NCI-H2196 treated with DMSO at 0.1 percent for 48 hours (cell line): ENCODE results near the gene INPP5D.
"Not testable (repeated sequence)": the region's sequence is repeated elsewhere in the genome, so short reads cannot be mapped to it uniquely, and the experiment has no call there.

Experiments used
- DNase-seq: peaks from one replicate; lab custom pipeline; 2025; ENCODE audit not compliant: unreplicated experiment; lab: John Stamatoyannopoulos, UW

The INPP5D gene

DNA sequence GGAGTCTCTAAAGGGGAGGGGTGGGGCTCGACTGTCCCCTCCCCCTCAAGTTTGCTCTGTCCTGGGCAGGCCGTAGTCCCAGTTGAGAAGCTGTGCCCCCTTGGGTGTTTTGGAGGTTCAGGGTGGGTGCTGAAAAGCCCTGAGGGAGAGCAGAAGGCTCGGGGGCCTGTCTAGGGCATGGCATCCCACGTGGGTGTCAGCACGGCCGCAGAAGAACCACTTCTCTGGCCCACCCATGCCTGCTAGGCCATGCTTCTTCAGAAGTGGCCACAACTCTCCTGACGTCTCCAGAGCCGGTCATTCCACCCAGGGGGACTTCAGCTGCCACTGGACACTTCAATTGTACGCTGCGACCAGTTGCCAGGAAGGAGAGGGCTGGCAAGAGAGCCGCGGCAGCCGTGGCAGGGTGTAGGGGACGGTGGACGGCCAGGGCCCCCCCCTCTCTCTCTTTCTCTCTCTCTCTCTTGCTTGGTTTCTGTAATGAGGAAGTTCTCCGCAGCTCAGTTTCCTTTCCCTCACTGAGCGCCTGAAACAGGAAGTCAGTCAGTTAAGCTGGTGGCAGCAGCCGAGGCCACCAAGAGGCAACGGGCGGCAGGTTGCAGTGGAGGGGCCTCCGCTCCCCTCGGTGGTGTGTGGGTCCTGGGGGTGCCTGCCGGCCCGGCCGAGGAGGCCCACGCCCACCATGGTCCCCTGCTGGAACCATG is at the start of gene INPP5D:
Gene INPP5D, plus strand, starts transcription at position 546 of the 704 bp plus-strand sequence. Its CDS starts 137 bp downstream, at position 683.
- DNase-seq: no peak

DNA sequence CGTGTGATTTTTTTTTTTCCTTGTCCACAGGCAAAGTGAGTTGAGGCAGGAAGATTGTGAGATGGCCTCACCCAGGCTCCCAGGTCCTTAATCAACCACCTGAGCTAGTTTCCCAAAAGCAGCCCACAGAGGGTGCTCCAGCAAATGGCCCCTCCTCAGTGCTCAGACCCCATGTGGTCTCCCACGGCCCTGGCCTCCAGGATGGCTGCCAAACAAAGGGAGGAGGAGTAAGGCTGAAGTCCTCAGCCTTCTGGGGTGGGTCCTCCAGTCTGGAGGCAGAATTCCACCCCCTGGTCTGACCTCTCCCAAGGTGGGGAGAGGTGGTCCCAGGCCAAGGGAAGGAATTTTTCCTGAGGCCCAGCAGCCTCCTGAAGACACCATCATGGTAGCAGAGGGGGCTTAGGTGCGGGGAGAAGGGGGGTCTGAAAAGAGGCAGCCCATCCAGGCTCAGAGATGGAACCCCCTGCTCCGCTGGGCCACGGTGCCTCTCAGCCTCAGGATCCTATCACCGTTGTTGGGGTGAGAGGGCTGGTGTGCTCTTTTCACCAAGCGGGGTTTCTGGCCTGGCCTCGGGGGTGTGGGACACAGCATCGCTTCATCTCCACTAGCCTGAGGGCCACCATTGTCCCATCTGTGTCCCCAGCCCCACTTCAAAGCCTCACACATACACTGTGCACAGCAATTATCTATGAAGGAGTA is 49.4 kb upstream of the INPP5D start:
- no peak for DNase-seq

DNA sequence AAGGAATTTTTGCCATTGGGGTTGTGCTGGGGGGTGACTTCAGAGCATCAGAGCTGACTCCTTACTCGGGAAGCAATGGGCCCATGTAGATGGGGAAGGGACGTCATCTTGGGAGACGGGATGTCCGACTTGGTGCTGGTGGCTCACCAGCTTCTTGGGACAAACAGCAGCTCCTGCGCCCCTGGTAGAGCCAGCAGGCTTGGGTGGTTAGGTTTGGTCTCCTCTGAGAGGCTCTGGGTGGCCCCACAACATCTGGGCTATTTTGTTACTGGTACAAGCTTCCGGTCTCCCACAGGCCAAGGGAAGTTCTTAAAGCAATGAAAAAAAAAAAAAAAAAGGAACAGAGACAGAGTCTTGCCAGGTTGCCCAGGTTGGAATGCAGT is 48.9 kb upstream of the INPP5D start:
- no peak for DNase-seq

DNA sequence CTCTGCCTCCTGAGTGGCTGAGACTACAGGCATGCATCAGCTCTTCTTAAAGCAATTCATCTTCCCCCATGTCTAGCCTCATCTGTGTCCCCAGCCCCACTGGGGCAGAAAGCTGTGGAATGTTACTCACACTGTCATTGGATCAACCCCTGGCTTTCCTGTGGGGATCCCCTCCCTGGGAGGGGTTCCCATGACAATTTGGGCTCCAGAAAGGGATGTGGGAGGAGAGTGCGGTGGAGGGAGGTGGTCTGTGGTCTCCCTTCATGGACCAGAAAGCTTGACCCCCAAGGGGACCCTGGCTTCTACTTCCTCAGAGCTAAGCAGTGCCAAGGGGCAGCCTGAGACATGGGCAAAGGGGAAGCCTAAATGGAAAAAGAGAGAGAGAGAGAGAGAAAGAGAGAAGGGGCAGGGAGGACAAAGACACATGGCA is 48.4 kb upstream of the INPP5D start:
- no peak for DNase-seq

DNA sequence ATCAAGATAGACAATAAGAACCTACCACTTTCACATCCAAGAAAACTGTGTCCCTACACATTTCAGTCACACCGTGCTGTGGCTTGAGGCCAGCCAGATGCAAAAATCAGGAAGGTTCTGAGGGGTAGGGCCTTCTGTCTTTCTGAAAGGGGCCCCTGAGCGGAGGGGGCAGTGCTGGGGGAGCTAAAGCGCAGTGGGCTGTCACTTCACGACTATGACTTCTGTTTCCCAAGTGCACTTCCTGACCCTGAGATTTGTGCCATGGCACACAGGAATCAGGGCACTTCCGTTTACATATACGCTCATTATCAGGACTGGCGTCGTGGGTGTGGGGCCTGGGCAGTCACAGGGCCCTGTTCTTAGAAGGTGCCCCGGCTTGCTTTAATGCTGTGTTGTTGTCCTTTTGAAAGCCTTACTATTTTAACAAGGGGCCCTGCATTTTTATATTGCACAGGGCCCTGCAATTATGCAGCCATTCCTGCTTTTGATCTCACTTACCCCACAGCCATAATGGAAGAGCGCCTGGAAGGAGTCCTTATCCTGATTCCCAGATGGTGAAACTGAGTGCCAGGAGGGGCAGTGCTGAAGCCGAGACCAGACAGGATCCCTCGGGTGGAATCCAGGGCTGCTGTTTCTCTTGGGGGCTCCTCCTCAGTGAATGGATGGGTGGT is 47.7 kb upstream of the INPP5D start:
- DNase-seq: no peak

DNA sequence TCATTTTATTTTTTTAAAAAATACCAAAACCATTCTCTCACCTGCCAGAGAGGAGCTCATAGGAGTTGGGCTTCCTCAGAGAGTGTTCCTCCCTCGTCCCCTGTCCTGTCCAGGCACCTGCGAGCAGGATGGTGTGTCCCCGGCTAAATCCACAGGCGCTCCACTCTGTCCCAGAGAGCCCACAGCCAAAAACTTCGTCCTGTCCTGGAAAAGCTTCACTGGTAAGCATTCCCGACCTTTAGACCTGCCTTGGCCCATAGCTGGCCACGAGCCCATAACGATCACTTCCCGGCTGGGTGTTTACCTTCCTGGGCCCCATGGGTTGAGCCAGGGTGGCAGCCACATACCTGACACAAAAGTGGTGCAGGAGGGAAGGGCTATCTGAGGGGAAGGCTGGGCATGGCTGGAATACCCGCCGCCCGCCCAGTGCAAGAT is 47.1 kb upstream of the INPP5D start, which contains the start of gene NGEF:
Gene NGEF, minus strand, starts transcription at position 230 of the 435 bp plus-strand sequence. CDS start 38,366 bp downstream, outside the sequence.
- no peak for DNase-seq

DNA sequence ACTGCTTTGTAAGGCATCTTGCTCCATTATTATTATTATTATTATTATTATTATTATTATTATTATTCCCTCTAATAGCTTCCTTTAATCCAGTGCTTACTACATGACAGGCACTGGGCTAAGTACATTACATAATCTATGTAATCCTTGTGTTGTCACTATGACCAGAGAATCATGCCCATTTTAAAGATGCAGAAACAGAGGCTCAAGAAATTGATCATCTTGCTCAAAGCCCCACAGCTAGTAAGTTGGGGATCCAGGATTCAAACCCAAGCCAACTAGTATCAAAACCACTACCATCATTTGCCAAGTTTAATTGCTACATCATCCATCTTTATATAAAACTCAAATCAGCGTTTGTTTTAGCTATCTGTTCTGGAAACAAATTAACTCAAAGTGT is 46.5 kb upstream of the INPP5D start:
- DNase-seq: no peak

DNA sequence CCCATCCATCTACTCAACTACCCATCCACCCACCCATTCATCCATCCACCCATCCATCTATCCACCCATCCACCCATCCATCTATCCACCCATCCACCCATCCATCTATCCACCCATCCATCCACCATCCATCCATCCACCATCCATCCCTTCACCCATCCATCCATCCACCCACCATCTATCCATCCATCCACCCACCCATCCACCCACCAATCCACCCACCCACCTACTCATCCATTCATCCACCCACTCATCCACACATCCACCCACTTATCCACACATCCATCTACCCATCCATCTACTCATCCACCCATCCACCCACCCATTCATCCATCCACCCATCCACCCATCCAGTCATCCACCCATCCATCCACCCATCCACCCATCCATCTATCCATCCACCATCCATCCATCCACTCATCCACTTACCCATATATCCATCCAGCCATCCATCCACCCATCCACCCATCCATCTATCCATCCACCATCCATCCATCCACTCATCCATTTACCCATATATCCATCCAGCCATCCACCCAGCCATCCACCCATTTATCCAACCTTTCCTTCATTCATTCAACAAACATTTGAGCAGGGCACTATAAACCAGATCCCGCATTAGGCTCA is 45.0 kb upstream of the INPP5D start:
- DNase-seq: no peak

DNA sequence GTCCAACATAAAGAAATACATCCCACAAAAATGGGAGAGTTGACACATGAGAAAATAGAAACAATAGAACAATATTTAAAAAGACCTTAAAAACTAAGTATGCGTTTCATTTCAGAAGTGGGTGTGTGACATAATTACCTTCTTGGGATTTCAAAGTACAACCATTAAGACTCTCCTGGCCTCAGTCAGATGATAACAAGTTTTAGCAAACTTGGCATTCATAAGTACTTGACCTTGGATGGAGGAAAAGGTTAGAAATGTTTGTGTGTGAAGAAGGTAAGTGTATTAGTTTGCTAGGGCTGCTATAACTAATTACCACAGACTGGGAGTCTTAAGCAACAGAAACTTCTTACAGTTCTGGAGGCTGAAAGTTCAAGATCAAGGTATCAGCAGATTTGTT is 42.2 kb upstream of the INPP5D start:
- no peak for DNase-seq

DNA sequence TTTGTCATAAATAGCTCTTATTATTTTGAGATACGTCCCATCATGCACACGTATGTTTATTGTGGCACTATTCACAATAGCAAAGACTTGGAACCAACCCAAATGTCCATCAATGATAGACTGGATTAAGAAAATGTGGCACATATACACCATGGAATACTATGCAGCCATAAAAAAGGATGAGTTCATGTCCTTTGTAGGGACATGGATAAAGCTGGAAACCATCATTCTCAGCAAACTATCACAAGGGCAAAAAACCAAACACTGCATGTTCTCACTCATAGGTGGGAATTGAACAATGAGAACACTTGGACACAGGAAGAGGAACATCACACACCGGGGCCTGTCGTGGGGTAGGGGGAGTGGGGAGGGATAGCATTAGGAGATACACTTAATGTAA is 40.5 kb upstream of the INPP5D start:
- not testable (repeated sequence) for DNase-seq

DNA sequence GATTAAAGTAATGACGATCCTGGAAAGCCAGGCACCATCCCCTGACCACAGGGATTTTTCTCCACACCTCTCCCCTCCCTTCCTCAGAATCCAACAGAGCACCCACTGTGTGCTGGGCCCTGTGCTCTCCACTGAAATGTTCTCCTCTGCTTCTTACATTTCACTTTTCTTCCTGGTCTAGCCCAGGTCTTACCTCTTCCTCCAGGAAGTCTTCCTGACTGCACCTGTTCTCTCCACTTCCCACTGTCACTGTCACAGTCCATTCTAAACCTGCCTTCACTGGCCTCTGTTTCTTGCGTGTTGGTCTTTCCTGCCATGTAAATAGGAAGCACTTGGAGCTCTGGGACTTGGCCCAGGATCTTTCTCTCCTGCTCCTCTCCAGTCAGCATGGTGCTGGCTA is 39.7 kb upstream of the INPP5D start:
- no peak for DNase-seq

DNA sequence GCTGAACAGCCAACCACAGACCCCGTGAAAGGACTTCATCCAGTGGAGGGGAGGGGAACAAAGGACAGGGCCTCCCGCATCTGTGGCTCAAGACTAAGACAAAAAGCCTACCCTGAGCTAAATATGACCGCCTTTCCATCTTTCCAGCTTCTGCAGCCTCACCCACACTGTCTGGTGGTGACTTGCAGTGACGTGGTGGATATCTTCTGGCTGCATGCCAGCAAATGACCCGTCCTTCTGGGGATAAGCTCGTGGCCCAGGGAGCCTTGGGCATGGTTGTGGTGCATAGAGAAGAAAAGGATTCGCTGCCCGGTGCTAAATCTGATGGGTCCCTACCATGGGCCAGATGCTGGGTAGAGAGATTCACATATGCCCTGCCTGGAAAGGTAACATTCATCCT is 38.4 kb upstream of the INPP5D start:
- no peak for DNase-seq

DNA sequence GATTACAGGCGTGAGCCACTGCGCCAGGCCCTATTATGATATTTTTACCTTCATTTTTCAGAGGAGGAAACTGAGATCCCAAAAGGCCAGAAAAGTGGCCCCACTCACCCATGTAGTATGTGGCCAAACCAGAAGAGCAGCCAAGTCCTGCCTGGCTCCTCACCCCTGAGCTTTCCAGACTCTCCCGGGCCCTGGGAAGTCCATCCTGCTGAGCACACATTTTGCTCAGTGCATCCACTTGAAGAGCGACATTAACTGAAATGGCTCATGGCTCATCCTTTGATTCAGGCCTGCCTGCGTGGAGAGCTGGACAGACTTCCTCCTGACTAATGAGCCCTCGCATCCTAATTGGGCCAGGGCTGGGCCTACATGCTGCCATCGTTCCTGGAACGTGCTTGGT is 37.6 kb upstream of the INPP5D start:
- DNase-seq: no peak

DNA sequence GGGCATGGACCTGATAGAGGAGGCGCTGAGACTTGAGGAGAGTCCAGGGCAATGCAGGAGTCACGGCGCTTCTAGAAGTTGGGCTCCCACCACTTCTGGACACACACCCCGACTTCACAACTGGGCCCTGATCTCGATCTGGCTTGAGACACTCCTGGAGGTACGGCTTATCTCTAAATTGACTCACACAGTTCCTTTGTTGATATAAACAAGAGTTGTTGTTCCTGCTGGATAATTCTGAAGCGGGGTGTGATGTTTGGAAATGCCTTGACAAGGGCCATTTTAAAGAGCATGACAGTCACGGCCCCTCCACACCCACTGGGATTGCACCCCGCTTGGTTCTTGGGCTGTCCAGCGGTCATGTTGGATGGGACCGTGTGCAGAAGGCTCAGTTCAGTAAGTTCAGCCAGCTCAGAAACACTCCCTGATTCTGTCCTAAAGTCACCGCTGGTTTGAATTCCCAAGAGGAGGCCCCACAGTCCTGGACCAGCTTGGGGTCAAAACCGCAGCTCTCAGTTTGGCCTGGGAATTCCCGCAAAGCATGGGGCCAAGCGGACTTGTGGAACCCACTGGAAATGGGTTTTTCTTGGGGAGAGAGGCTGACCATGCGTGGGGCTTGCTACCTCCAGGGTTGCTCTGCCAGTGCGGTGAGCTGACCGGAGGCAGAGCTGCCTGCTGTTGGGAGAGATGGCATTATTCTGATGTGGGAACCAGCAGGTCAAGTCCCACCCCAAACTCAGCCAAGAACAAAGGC is 37.0 kb upstream of the INPP5D start:
- no peak for DNase-seq

DNA sequence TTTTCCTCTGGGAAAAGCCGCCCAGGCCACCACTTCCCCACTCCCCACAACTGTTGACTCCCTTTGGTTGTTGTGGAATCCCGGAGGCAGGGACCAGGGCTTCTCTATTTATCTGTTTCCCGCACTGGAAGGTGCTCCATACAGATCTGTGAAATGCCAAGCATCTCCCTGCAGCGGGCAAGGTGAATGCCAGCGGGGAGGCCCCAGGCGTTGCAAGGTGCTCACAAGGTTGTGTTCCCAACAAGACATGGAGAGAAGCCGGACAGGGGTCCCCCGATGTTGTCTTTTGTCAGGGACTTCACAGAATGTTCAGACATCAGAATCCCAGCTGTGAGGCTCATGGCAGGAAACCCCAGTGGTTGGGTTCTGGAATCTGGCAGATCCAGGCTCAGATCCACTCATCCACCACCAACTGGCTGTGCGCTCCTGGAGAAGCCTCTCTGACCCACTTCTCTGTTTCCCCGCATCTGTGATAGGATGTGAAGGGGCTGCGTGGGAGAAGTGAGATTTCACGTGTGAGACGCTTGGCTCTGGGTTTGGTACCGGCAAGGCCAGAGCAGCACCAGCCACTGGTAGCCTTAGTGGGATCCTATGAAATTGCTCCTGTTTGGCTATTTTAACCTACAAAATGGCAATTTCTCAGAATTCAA is 36.3 kb upstream of the INPP5D start:
- DNase-seq: no peak

DNA sequence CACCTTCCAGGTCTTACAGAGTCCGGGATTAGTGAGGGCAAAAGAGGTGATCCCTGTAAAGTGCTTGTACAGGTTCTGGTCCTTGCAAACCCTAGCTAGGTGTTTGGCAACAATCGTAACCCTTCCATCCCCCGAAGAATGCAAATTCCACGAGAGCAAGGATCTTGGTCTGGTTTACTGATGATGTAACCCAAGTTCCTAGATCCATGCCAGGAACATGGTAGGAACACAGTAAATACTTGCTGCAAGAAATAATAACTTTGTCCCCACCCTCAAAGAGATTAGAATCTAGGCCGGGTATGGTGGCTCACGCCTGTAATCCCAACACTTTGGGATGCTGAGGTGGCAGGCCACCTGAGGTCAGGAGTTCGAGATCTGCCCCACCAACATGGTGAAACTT is 34.4 kb upstream of the INPP5D start:
- no peak for DNase-seq

DNA sequence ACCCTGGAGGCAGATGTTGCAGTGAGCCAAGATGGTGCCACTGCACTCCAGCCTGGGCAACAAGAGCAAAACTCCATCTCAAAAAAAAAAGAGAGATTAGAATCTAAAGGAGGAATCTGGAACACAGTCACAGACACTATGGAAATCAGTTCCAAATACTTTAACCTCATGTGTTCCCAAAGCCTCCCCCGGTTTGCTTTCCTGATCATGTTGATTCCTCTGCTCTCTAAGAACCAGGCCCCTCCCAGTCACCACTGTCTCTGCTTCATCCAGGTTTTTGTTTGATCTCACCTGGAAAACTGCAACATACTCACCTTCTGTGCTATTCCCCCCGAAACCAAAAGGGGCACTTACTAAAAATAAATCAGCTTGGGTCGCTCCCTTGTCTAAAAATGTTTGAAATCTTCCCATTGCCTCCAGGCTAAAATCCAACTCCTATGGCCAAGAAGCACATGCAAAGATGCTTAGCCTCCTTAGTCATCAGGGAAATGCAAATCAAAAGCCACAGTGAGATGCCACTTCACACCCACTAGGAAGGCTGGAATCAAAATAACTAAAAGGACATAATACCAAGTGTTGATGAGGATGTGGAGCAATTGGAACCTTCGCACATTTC is 33.8 kb upstream of the INPP5D start:
- DNase-seq: no peak

DNA sequence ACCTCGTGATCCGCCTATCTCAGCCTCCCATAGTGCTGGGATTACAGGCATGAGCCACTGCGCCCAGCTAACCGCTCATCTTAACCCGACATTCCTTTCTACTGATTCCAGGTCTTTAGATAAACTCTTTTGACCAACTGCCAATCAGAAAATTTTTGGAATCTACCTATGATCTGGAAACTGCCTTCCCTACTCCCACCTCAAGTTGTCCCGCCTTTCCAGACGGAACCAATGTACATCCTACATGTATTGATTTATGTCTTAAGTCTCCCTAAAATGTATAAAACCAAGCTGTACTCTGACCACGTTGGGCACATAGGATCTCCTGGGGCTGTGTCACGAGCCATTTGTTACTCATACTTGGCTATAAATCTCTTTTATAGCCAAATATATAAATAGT is 30.8 kb upstream of the INPP5D start:
- no peak for DNase-seq

DNA sequence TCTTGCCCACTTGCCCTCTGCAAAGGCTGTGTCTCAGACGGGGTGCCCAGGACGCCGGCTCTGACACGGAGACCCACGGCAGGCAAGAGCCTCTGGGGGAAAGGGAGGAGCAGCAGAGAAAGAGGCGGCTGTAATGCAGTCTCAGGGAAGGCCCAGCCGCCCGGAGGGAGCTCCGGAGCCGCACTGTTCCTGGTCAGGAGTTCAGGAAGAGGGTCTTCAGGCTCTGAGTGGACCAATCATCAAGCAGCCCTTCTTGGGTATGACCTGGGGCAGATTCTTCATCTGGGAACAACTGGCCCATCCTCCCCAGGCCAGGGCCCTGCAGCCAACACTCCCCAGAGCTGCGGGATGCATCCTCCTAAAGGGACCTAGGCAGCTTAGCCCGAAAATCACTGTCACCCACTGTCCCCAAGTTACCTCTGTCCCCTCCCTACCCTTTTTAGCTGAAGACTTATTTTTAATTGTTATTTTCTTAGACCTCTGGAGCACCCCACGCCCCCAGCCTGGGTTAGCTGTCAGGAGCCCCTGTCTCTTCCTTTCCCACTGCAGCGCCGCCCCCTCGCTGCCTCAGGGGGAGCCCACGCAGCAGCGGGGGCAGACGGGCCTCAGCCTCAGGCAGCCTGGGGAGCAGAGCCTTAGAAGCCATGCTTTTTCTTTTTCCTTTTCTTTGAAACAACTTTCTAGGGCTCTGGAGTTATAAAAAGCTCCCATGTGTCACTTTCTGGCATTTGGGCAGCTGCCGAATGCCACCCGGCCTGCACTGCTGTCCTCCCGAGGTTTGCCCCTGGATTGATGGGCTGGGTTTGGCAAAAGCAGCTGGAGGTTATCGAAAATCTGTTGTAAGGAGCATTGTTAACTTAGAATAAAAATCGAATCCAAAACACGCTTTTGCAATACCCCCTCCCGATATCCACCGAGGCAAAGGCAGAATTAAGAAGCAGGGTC is 28.3 kb upstream of the INPP5D start:
- DNase-seq: no peak
